Measurements from ENCODE around the gene FOXP1. TPM values are rescaled to one million over a fixed set of nuclear protein-coding genes. Genes with fewer than 3 reads are reported as not detected.

Gene FOXP1
- total RNA-seq, 1 experiment from 2014 or later, result 58.4 TPM

DNA sequence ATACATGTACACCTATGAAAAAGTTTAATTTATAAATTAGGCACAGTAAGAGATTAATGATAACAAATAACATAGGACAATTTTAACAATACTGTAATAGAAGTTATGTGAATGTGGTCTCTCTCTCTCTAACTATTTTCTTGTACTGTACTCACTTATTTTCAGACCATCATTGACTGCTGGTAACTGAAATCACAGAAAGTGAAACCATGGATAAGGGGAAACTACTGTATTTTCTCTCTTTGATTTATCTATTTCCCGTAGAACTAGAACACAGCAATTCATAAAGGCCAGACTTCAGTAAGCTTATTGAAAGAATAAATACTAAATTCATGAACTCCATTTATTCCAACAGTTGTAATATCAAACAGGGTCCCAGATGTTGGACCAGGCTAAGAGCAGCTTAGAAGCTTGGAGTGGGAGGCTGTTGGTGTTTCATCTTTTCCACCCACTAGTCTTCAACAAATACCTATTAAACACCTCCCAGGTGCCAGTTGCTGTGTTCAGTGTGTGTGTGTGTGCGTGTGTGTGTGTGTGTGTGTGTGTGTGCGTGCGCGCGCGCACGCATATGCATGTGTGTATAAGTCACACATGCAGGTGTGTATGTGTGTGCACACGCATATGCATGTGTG is 235.4 kb downstream of the FOXP1 start:
- Histone ChIP-seq H3K36me3 (ENCODE audit: insufficient read depth, low read length, poor library complexity, severe bottlenecking) (no peaks in the 10 kb centered on the region), H3K4me3 (ENCODE audit: low read depth, low read length, poor library complexity, severe bottlenecking) (no peak overlapping the region), H3K4me1 (ENCODE audit: insufficient read depth, low read length, poor library complexity, severe bottlenecking) (no peaks in the 10 kb centered on the region), H3K27me3 (replicated peaks; ENCODE audit: insufficient read depth, low read depth, low read length, poor library complexity) (no peaks in the 10 kb centered on the region), H3K9me3 (ENCODE audit: low read depth, low read length, poor library complexity, severe bottlenecking) (no peaks in the 10 kb centered on the region), H3K27ac (ENCODE audit: low read depth, low read length, poor library complexity, severe bottlenecking) (no peak overlapping the region)
- no peak for TF ChIP-seq EZH2 (IDR thresholded peaks at IDR 0.05; ENCODE audit: borderline replicate concordance, low read depth, low read length, poor library complexity, severe bottlenecking)
- TF ChIP-seq, protein P1, sequence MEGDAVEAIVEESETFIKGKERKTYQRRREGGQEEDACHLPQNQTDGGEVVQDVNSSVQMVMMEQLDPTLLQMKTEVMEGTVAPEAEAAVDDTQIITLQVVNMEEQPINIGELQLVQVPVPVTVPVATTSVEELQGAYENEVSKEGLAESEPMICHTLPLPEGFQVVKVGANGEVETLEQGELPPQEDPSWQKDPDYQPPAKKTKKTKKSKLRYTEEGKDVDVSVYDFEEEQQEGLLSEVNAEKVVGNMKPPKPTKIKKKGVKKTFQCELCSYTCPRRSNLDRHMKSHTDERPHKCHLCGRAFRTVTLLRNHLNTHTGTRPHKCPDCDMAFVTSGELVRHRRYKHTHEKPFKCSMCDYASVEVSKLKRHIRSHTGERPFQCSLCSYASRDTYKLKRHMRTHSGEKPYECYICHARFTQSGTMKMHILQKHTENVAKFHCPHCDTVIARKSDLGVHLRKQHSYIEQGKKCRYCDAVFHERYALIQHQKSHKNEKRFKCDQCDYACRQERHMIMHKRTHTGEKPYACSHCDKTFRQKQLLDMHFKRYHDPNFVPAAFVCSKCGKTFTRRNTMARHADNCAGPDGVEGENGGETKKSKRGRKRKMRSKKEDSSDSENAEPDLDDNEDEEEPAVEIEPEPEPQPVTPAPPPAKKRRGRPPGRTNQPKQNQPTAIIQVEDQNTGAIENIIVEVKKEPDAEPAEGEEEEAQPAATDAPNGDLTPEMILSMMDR (conservative IDR thresholded peaks at IDR 0.05; ENCODE audit: low read depth, low read length), result no peak
- ChIA-PET POLR2A (ENCODE audit: low non-redundant PET) (no interaction called here), CTCF (no interaction called here)
- no TSS peak for BruUV-seq (replicated peaks)
- DNase-seq (ENCODE audit: low spot score), result no peak
- intact Hi-C loops (cut with micrococcal nuclease; ENCODE audit: unreplicated experiment), result no loop called here

DNA sequence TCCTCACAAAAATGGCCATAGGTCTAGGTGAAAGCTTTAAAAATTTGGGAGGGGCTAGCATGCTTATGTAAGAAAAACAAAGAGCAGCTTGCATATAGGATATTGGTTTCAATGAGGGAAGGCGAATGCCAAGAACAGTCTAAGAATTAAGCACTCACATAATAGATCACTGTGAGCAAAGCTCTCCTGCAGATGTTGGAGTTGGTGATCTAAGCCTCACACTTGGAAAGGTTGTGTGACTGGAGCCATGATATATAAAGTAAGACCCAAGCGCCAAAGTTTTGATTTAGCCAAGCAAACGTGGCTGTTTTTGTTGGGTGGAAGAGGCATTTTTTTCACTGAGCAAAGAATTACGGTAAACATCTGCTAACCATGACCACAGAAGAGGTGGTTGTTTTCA is 237.5 kb downstream of the FOXP1 start:
- ChIA-PET POLR2A (ENCODE audit: low non-redundant PET) (no interaction called here), CTCF (no interaction called here)
- BruUV-seq (replicated peaks), result no TSS peak
- intact Hi-C loops (cut with micrococcal nuclease; ENCODE audit: unreplicated experiment), result no loop called here
- Histone ChIP-seq H3K27ac (ENCODE audit: low read depth, low read length, poor library complexity, severe bottlenecking) (no peak overlapping the region), H3K4me3 (ENCODE audit: low read depth, low read length, poor library complexity, severe bottlenecking) (no peak overlapping the region), H3K4me1 (ENCODE audit: insufficient read depth, low read length, poor library complexity, severe bottlenecking) (no peaks in the 10 kb centered on the region), H3K9me3 (ENCODE audit: low read depth, low read length, poor library complexity, severe bottlenecking) (no peaks in the 10 kb centered on the region), H3K27me3 (replicated peaks; ENCODE audit: insufficient read depth, low read depth, low read length, poor library complexity) (no peaks in the 10 kb centered on the region), H3K36me3 (ENCODE audit: insufficient read depth, low read length, poor library complexity, severe bottlenecking) (no peaks in the 10 kb centered on the region)
- no peak for TF ChIP-seq EZH2 (IDR thresholded peaks at IDR 0.05; ENCODE audit: borderline replicate concordance, low read depth, low read length, poor library complexity, severe bottlenecking)
- TF ChIP-seq, protein P1 (conservative IDR thresholded peaks at IDR 0.05; ENCODE audit: low read depth, low read length), result no peak
- no peak for DNase-seq (ENCODE audit: low spot score)

DNA sequence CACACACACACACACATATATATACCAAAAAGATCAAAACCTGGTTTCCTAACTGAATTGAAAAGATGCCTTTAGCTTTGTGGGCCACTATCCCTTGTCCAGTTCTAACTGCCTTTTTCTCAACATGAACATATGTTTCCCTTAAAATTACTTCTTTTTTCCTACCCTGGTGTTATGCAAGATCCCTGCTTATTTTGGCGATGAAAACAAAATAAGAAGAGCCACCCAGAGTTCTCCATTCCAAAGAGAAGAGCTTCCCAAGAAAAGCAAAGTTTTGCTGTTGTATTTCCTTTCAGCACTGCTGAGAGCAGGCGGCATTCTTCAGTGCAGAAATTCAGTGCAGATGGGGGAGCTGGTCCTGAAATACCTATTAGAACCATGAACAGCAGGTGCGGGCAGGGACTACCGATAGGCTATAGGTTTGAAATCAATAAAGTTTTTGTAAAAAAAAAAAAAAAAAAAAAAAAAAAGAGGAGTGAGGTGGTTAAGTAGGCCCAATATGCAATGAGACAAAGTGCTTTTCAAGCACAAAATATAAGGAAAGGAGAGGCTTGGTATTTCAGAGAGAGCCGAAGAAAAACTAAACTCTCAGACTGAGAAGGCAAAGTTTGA is 238.0 kb downstream of the FOXP1 start:
- intact Hi-C loops (cut with micrococcal nuclease; ENCODE audit: unreplicated experiment), result no loop called here
- Histone ChIP-seq H3K4me1 (ENCODE audit: insufficient read depth, low read length, poor library complexity, severe bottlenecking) (no peaks in the 10 kb centered on the region), H3K36me3 (ENCODE audit: insufficient read depth, low read length, poor library complexity, severe bottlenecking) (no peaks in the 10 kb centered on the region), H3K4me3 (ENCODE audit: low read depth, low read length, poor library complexity, severe bottlenecking) (no peak overlapping the region), H3K27me3 (replicated peaks; ENCODE audit: insufficient read depth, low read depth, low read length, poor library complexity) (no peaks in the 10 kb centered on the region), H3K27ac (ENCODE audit: low read depth, low read length, poor library complexity, severe bottlenecking) (no peak overlapping the region), H3K9me3 (ENCODE audit: low read depth, low read length, poor library complexity, severe bottlenecking) (no peaks in the 10 kb centered on the region)
- TF ChIP-seq, protein P1 (conservative IDR thresholded peaks at IDR 0.05; ENCODE audit: low read depth, low read length), result no peak
- TF ChIP-seq EZH2 (IDR thresholded peaks at IDR 0.05; ENCODE audit: borderline replicate concordance, low read depth, low read length, poor library complexity, severe bottlenecking), result no peak
- CTCF ChIA-PET, result no interaction called here
- BruUV-seq (replicated peaks), result no TSS peak
- DNase-seq (ENCODE audit: low spot score), result no peak
- POLR2A ChIA-PET (ENCODE audit: low non-redundant PET), result no interaction called here
